Measurements from ENCODE around the gene COL8A1. TPM values are rescaled to one million over a fixed set of nuclear protein-coding genes. Genes with fewer than 3 reads are reported as not detected.

The COL8A1 gene
- total and polyA plus RNA-seq, 10 of the 15 experiments (the other 5 are each of a cell fraction or from before 2014, with no cell fraction given) = 0.04 to 0.73 (median 0.10) TPM; not detected in 5

- RAD21 ChIA-PET (ENCODE audit: unreplicated experiment) = interaction anchor here (0.8 to 1.5 kb wide), 3 partner anchors 26 to 444 kb away, joined by 3 to 4 read pairs (median 3); no protein-coding TSS in a partner anchor
- FAIRE-seq (peak; percentile 84), DNase-seq (ENCODE audit: low read depth, low spot score) (peak; percentile 81), ATAC-seq (peak; percentile 95)
- Histone ChIP-seq H3K27ac (ENCODE audit: control insufficient read depth, insufficient read depth) (peak within 1 kb of the TSS; percentile 99), H2AFZ (ENCODE audit: control insufficient read depth, low read depth, low read length) (peak within 1 kb of the TSS; percentile 99), H3K79me2 (ENCODE audit: control insufficient read depth, insufficient read depth, low read length) (peaks cover 20% of the 10 kb centered on the region), H3K36me3 (ENCODE audit: control insufficient read depth in 2 of 2, insufficient read depth in 2 of 2, low read length in 1 of 2) (peaks cover 0 to 4% of the 10 kb centered on the region in 2 experiments; a peak in 1 of 4 replicates), H3K27me3 (replicated peaks in 1 of 2; ENCODE audit: control insufficient read depth in 2 of 2, insufficient read depth in 2 of 2, low read length in 1 of 2) (no peaks in the 10 kb centered on the region), H4K20me1 (ENCODE audit: control insufficient read depth, insufficient read depth) (no peaks in the 10 kb centered on the region), H3K4me3 (peak within 1 kb of the TSS; percentile 75), H3K4me2 (ENCODE audit: control insufficient read depth, insufficient read depth) (peak within 1 kb of the TSS; percentile 89), H3K9ac (ENCODE audit: control insufficient read depth, insufficient read depth, low read length) (peak within 1 kb of the TSS; percentile 89), H3K4me1 (ENCODE audit: control insufficient read depth, insufficient read depth, low read length) (no peaks in the 10 kb centered on the region), H3K9me3 (replicated peaks; ENCODE audit: control insufficient read depth, insufficient read depth, low read length) (no peaks in the 10 kb centered on the region)
- TSS peak; percentile 75 for BruUV-seq (replicated peaks)
- intact Hi-C loops (cut with micrococcal nuclease; ENCODE audit: unreplicated experiment) = no loop called here
- SMC1A ChIA-PET (ENCODE audit: uncharacterized antibody, unreplicated experiment) = interaction anchor here (0.6 to 1.2 kb wide), 4 partner anchors 10 to 29 kb away, joined by 3 to 4 read pairs (median 3); no protein-coding TSS in a partner anchor
- POLR2A ChIA-PET = interaction anchor here (0.5 to 1.0 kb wide), 3 partner anchors 104 to 391 kb away, joined by 3 to 4 read pairs (median 3); no protein-coding TSS in a partner anchor
- in situ Hi-C loops (cut with MboI) = no loop called here
- under 1% methylated on average over 60 of the region's 60 CpGs for WGBS (ENCODE audit: insufficient coverage, insufficient replicate concordance, low lambda C conversion rate, missing lambda C conversion rate)
- CTCF ChIA-PET = interaction anchor here (0.8 to 1.8 kb wide), 4 partner anchors 9 to 251 kb away, joined by 4 to 19 read pairs (median 10); no protein-coding TSS in a partner anchor
- TF ChIP-seq NR2F1 (conservative IDR thresholded peaks at IDR 0.05) (no peak), ATF3 (IDR thresholded peaks at IDR 0.05; ENCODE audit: borderline replicate concordance, extremely low read depth, low read depth, low read length) (no peak), POLR2A (IDR thresholded peaks at IDR 0.05; ENCODE audit: low read depth, low read length) (peak; percentile 95), CHD1 (IDR thresholded peaks at IDR 0.05; ENCODE audit: low read depth, low read length) (0 out of 2 replicates have a peak, but pooled peaks have one; percentile 56), TAF1 (IDR thresholded peaks at IDR 0.05; ENCODE audit: borderline replicate concordance, low read depth, low read length) (peak; percentile 71; the same call in 1 of the 2 replicates), REST (IDR thresholded peaks at IDR 0.05; ENCODE audit: low read depth, low read length) (no peak), CREM (IDR thresholded peaks at IDR 0.05; ENCODE audit: low read depth) (peak; percentile 97), CHD4 (IDR thresholded peaks at IDR 0.05) (no peak), SREBF1 (IDR thresholded peaks at IDR 0.05; ENCODE audit: low read length) (no peak), IRF4 (IDR thresholded peaks at IDR 0.05; ENCODE audit: low read depth, low read length) (no peak), ZNF217 (IDR thresholded peaks at IDR 0.05) (no peak), NFYA (IDR thresholded peaks at IDR 0.05; ENCODE audit: borderline replicate concordance, low read depth, low read length) (no peak), YBX1 (IDR thresholded peaks at IDR 0.05) (no peak), GATAD2B (conservative IDR thresholded peaks at IDR 0.05; ENCODE audit: low read depth) (0 out of 2 replicates have a peak, but pooled peaks have one; percentile 60), NRF1 (conservative IDR thresholded peaks at IDR 0.05; ENCODE audit: low read depth, low read length) (no peak), USF1 (IDR thresholded peaks at IDR 0.05; ENCODE audit: borderline replicate concordance, extremely low read length, insufficient read depth, low read depth, low read length) (no peak), ATF2 (IDR thresholded peaks at IDR 0.05; ENCODE audit: low read length) (peak; percentile 91)
Observed at GRCh38 chr3:99817437-99818240, 179.2 kb downstream of the COL8A1 start, which contains the start of gene CMSS1. Gene CMSS1 (plus strand): TSS chr3:99817862.

Data from GM12878 (cell line).